Activated CD4-positive, alpha-beta T cell treated with anti-CD3 and anti-CD28 coated beads, Interleukin-2, amount 10 ng/mL, durations not matched to agents 24 days and 14 days (primary cell): ENCODE results near the gene AFAP1. TPM values are rescaled to one million over a fixed set of nuclear protein-coding genes. Genes with fewer than 3 reads are reported as not detected.

Source experiments
- DNase-seq: peaks from one replicate; pipeline ENCODE4 v3.0.0; 2022
- H3K27ac Mint-ChIP-seq: one replicate; pipeline ENCODE4 v1.8.0; 2022; ENCODE audit warnings: mild to moderate bottlenecking, mixed read lengths
- H3K27me3 Mint-ChIP-seq: one replicate; pipeline ENCODE4 v1.8.0; 2022; ENCODE audit warnings: mixed read lengths
- H3K36me3 Mint-ChIP-seq: one replicate; pipeline ENCODE4 v1.8.0; 2022; ENCODE audit warnings: low read depth, mild to moderate bottlenecking, mixed read lengths
- H3K4me1 Mint-ChIP-seq: one replicate; pipeline ENCODE4 v1.8.0; 2021; ENCODE audit warnings: mixed read lengths
- H3K4me3 Mint-ChIP-seq: one replicate; pipeline ENCODE4 v1.8.0; 2022; ENCODE audit warnings: mild to moderate bottlenecking, moderate library complexity, mixed read lengths
- H3K9me3 Mint-ChIP-seq: one replicate; pipeline ENCODE4 v1.8.0; 2021; ENCODE audit warnings: mixed read lengths
- intact Hi-C: fragments of 100-400 bp; cut with micrococcal nuclease; formaldehyde crosslinking; loops from one replicate; pipeline ENCODE4 v1.15.1; 2023
- total RNA-seq: library from RNA; stranded (reverse); gene quantifications from 2 replicates; pipeline ENCODE4 v1.2.3, GENCODE V29; 2022

The AFAP1 gene
- total RNA-seq, 1 donor from 2014 or later: 37.6 TPM

DNA sequence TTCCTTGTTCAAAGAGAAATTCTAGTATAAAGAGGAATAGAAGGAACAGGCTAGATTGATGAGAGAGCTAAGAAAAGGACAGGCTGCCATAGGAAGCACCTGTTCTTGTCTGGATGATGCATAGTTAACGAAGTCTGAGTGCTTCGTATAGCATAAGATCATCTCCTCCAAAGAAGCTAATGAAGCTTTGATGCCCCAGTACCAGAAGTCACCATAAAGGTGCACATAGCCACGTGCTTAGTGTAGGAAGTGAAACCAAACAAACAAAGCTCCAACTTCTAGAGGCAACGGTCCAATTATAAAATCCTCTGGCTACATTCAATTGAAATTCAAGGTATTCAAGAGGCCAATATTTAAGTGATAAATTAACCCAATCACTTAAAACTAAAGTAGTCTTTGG, 31.0 kb downstream of the AFAP1 start:
- no peak overlapping the region for H3K27ac Mint-ChIP-seq
- no peaks in the 10 kb centered on the region for H3K27me3 Mint-ChIP-seq
- peaks cover 3% of the 10 kb centered on the region for H3K36me3 Mint-ChIP-seq
- H3K4me3 Mint-ChIP-seq: no peak overlapping the region
- intact Hi-C loops: no loop called here
- DNase-seq: no peak
- H3K4me1 Mint-ChIP-seq: peaks cover 14% of the 10 kb centered on the region
- H3K9me3 Mint-ChIP-seq: no peaks in the 10 kb centered on the region

DNA sequence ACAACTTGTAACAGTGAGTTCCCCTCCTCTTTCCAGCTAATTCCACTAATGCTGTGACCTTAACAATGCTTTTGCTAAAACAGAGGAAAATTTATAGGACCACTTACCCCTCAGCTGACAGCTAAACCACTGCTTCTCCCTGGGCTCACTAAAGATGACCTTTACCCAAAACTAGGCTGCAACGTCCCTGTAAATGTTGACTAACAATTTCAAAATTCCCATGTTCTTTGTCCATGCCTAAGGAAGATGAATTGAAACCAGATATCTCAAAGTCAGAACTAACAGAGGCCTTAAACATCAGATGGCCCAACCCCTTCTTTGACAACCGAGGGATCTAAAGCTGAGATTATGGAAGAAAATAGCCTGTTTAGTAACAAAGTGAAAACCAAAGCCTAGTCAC, 32.5 kb downstream of the AFAP1 start:
- Mint-ChIP-seq H3K9me3 (no peaks in the 10 kb centered on the region), H3K27me3 (no peaks in the 10 kb centered on the region), H3K4me3 (no peak overlapping the region), H3K27ac (no peak overlapping the region), H3K4me1 (peaks cover 24% of the 10 kb centered on the region), H3K36me3 (peaks cover 3% of the 10 kb centered on the region)
- intact Hi-C loops: no loop called here
- no peak for DNase-seq

DNA sequence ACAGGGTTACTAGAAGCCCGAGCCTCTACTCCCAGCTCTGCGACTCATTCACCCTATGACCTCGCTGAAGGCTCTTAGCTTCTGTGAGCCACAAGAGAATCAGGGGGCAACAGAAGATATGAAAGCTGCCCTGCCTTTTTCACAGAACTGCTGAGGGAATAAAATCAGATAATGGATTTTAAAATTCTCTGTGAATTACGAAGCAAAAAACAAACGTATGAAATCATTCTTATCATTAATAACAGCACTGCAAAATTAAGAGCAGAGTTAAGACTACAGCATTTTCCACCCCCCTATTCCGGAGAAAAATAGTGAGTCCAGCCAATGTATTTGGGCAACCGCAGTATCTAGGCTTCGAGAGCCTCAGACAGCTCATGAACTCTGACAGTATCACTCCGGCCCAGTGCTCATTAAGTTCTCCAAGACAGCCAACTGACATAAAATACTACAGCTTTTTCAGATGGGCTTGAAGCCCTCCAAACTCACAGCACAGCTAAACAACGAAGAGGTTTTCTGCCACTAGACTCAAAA, 33.4 kb downstream of the AFAP1 start:
- Mint-ChIP-seq H3K27ac (no peak overlapping the region), H3K4me3 (no peak overlapping the region), H3K4me1 (peaks cover 24% of the 10 kb centered on the region), H3K9me3 (no peaks in the 10 kb centered on the region), H3K27me3 (no peaks in the 10 kb centered on the region), H3K36me3 (peaks cover 3% of the 10 kb centered on the region)
- DNase-seq: no peak
- intact Hi-C loops: no loop called here

DNA sequence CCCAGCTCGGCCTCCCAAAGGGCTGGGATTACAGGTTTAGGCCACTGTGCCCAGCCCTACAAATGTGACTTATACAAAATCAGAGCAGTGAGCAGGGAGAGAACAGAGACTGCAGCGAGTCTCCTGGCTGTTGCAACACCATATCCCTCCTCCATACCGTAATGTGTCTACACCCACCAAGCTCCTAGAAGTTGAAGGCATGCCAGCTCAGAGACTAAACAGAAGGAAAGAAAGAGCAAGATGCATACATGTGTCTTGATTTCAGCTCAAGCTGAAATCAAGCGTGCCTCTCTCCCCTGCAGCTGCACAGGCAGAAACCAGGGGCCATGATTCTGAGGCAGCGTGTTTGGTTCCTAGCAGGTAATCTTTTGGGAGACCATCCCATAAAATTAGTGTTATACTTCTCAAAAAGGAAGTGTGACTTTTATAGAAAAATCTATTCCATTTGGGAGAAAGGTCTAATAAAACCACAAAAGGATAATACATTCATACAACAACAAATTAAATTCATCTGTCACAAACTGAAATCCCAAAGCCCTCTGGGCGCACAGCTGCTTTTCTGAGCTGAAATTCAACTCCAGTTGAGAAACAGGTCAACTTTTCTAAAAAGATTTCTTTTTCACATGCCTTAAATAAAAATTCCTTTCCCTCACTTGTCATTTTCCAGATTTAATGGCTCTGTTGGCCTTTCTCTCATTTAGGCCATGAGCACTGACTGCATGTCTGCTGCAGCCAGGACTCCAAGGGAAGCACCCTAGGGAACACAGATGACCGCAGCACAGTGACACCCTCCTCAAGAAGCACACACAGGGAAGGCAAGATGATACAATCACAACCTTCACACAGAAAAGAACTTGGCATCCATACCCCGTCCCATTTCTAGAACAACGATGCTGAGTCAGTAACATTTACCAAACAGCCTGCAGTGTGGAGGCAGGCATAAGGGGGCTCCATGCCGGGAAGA, 34.4 kb downstream of the AFAP1 start:
- Mint-ChIP-seq H3K36me3 (peaks cover 3% of the 10 kb centered on the region), H3K9me3 (no peaks in the 10 kb centered on the region), H3K4me3 (no peak overlapping the region), H3K27me3 (no peaks in the 10 kb centered on the region), H3K4me1 (peaks cover 24% of the 10 kb centered on the region), H3K27ac (no peak overlapping the region)
- no peak for DNase-seq
- intact Hi-C loops: no loop called here

DNA sequence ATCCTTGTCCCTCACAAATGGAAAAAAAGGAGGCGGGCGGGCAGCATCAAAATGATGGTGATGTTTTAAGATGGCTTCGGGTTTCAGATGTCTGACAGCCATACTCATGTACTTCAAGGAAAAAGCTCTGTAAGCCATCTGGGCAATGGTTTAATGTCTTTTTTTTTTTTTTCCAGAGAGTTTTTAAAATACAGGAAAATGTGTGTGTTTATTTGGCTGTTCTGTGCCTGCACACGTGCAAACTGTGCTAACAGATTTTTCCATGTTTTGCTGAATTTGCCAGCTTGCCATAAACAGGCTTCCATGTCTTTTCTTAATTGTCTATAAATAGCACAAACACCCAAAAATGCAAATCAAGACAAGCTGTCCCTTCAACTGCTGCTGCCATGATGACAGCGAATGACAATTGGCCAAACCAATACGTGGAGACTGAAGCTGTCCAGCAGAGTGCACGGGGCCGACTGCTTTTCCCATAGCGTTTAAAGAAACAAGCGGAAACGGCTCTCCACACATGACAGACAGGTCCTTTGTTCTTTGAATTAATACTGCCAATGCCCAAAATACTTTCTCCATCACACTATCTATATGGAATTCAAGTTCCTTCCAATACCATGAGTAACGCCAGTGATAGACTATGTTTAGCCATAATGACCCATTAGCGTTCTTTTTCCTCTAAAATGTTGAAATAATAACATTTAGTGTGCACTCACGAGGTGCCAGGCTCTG, 35.7 kb downstream of the AFAP1 start:
- Mint-ChIP-seq H3K9me3 (no peaks in the 10 kb centered on the region), H3K36me3 (peaks cover 3% of the 10 kb centered on the region), H3K27ac (no peak overlapping the region), H3K4me1 (peaks cover 16% of the 10 kb centered on the region), H3K27me3 (no peaks in the 10 kb centered on the region), H3K4me3 (no peak overlapping the region)
- intact Hi-C loops: no loop called here
- no peak for DNase-seq

DNA sequence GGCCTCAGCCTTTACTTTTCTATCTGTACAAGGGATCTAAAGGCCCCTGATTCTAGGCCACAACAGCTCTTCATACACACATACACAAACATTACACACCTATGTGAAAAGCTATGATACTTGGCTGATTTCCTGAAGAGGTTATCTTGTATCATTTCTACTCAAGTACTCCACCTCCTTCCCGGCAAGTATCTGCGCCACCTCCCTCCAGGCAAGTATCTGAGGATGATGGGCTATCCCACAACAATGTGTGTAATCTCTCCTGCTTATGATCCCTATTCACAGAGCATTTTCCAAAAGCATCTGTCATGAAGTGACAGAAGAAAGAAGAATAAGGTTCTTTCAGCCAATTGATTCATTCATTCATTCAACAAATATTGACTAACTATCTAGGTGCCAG, 36.8 kb downstream of the AFAP1 start:
- H3K9me3 Mint-ChIP-seq: no peaks in the 10 kb centered on the region
- H3K27ac Mint-ChIP-seq: no peak overlapping the region
- intact Hi-C loops: no loop called here
- no peaks in the 10 kb centered on the region for H3K27me3 Mint-ChIP-seq
- H3K4me3 Mint-ChIP-seq: no peak overlapping the region
- peaks cover 3% of the 10 kb centered on the region for H3K36me3 Mint-ChIP-seq
- H3K4me1 Mint-ChIP-seq: peaks cover 12% of the 10 kb centered on the region
- no peak for DNase-seq

DNA sequence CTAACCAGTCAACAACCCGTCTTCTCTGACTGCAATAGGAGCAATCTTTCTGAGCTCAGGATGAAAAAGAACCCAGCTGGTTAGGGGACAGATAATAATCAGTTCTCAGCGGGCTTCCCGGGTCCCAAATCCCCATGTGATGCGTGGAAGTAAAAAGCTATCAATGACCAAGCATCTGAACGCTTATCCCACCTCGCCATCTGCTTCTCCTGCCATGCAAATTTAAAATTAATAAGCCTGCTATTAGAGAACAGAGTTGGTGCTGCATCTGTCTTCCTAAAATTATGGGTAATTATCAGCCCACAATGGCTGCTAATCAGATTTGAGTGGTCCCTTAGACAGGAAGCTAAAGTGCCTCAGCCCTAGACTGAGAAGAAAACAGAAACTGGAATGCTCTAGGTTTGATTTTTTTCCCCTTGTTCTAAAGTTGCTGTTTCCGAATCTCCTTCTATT, 37.5 kb downstream of the AFAP1 start:
- Mint-ChIP-seq H3K4me1 (peaks cover 10% of the 10 kb centered on the region), H3K27me3 (no peaks in the 10 kb centered on the region), H3K27ac (no peak overlapping the region), H3K9me3 (no peaks in the 10 kb centered on the region), H3K4me3 (no peak overlapping the region), H3K36me3 (peaks cover 3% of the 10 kb centered on the region)
- intact Hi-C loops: no loop called here
- DNase-seq: no peak

DNA sequence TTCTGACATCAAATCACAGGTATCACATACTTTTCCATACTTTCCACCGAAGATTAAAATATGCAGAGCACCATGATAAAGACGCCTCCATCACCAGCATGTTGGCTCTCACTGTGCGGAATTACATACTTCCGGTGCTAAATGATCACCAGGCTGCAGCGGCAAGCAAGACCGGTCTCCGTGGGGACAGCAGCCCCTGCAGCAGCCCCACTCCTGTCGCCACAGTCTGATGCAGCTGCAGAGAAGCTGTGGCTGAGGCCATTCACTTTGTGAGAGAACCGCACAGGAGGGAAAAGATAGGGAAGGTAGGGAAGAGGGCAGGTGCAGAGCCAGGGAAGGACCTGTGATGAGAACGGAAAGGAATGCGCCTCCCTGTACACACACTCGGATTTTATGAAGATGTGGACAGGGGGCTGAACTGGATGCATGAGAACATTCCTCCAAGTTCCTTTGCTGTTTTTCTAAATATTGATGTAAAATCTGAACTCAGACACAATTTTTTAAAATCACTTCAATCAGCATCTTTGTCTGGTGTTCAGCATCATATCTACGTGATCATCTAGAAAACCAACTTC, 38.3 kb downstream of the AFAP1 start:
- Mint-ChIP-seq H3K4me3 (no peak overlapping the region), H3K4me1 (peaks cover 12% of the 10 kb centered on the region), H3K27me3 (no peaks in the 10 kb centered on the region), H3K36me3 (peaks cover 2% of the 10 kb centered on the region), H3K9me3 (no peaks in the 10 kb centered on the region), H3K27ac (no peak overlapping the region)
- intact Hi-C loops: no loop called here
- DNase-seq: no peak

DNA sequence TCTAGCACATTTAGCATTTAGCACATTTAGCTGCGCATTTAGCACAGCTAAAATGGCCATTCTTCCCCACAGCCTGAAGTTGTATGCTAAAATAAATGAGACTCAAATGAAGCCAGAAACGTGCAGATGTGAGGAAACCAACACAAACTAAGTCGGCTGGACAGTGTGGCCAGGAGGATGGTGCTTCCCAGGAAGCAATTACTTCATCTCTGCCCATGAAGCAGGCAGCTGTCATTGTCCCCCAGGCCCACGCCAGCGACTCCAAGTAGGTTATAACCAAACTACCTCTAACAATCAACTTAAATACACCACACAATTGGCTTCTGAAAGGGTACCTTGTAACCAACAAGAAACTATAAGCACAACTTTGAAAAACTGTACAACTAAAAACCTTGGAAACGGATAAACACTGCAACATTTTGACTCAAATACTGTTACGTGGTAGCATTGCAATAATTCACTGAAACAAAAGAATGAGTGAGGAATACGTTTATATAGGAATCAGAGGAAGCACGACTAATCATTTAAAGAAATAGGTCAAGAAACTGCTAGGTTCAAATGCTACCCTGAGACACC, 39.2 kb downstream of the AFAP1 start:
- Mint-ChIP-seq H3K4me1 (peaks cover 12% of the 10 kb centered on the region), H3K27ac (no peak overlapping the region), H3K27me3 (no peaks in the 10 kb centered on the region), H3K9me3 (no peaks in the 10 kb centered on the region), H3K4me3 (no peak overlapping the region), H3K36me3 (peaks cover 2% of the 10 kb centered on the region)
- no peak for DNase-seq
- intact Hi-C loops: no loop called here

DNA sequence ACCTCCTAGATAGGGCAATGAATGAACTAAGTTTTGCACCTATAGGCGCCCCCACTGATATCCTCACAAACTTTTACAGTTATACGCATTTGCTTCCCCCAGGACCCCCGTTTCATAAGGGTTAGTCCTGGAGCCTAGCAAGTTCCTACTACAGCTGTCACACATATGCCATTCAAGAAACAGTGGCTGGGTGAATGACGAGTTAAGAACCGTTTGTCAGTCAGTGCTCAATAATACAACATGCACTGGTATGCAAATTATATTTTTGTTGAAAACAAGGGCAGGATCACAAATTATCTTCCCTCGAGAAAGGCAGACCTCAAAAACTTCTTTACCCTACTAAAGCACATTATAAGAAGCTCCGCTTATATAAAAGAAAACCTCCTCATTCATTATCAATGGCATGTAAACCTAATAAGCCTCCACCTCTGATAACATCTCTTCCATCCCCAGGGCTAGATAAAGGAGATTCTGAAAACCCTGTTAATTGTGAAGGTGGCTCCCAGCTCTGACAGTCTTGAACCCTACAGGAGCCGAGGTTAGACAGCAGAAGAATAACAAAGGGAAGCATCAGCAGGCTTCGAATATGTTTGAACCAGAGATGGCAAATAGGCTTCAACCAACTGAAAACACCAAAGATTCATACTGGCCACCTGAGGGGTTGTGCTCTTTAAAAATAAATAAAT, 40.3 kb downstream of the AFAP1 start:
- H3K9me3 Mint-ChIP-seq: no peaks in the 10 kb centered on the region
- H3K36me3 Mint-ChIP-seq: peaks cover 2% of the 10 kb centered on the region
- H3K27ac Mint-ChIP-seq: no peak overlapping the region
- no peak for DNase-seq
- intact Hi-C loops: no loop called here
- no peaks in the 10 kb centered on the region for H3K27me3 Mint-ChIP-seq
- H3K4me1 Mint-ChIP-seq: peaks cover 13% of the 10 kb centered on the region
- no peak overlapping the region for H3K4me3 Mint-ChIP-seq

DNA sequence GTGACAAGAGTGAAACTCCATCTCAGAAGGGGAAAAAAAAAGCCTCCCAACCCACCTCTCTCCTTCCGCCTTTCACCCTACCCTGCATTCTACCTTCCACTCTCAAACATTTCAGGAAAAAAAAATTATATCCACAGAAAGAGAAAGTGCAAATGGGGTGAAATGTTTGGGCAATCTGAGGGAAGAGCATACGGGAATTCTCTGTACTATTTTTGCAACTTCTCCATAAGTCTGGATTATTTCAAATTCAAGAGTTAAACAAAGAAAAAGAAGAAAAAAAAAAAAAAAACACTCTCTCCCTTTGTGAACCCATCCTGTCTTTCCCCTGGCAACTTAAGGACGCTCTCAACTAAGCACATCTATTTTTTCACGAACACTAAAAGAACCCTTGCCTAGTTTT, 41.3 kb downstream of the AFAP1 start:
- Mint-ChIP-seq H3K4me3 (no peak overlapping the region), H3K4me1 (peaks cover 13% of the 10 kb centered on the region), H3K27ac (no peak overlapping the region), H3K27me3 (no peaks in the 10 kb centered on the region), H3K9me3 (no peaks in the 10 kb centered on the region), H3K36me3 (peaks cover 2% of the 10 kb centered on the region)
- intact Hi-C loops: no loop called here
- no peak for DNase-seq

DNA sequence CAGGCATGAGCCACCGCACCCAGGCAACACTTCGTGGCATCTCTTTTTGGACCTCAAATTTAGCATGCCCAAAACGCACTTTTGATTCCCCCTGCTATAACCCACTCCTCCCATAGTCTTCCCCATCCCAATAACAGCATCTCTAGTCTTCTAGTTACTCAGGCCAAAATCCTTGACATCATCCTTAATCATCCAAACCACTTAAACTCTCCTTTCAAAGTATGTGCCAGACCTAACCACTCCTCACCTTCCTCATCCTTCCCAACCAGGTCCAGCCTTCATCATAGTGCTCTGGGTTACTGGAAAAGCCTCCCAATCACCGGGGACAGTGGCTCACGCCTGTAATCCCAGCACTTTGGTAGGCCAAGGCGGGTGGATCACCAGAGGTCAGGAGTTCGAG, 41.9 kb downstream of the AFAP1 start:
- DNase-seq: no peak
- Mint-ChIP-seq H3K27ac (no peak overlapping the region), H3K27me3 (no peaks in the 10 kb centered on the region), H3K36me3 (peaks cover 2% of the 10 kb centered on the region), H3K4me1 (peaks cover 10% of the 10 kb centered on the region), H3K4me3 (no peak overlapping the region), H3K9me3 (no peaks in the 10 kb centered on the region)
- intact Hi-C loops: no loop called here

DNA sequence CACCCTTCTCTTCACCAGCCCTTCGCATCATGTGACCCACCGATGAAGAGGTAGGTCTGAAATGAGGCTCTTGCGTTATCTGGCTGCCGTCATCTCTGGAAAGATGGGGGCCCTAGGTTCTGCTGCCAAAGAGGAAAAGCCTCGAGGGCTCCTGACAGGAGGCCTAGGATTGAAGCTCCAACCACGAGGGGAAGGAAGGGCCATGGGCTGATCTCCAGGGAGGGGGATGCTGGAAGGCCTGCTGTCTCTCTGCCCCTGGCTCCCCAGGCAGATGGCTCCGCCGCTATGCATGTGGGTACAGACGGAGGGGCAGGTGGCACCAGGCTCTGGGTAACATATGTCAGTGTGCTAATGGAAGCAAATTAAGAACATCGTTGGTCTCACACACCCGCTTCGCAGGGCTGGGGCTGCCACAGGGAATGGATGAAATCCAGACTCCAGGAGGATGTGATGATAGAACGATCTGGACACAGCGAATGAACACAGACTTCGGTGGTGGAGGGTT, 44.9 kb downstream of the AFAP1 start:
- peaks cover 9% of the 10 kb centered on the region for H3K4me1 Mint-ChIP-seq
- intact Hi-C loops: no loop called here
- no peaks in the 10 kb centered on the region for H3K27me3 Mint-ChIP-seq

More for the DNA sequence above, 44.9 kb downstream of the AFAP1 start:
- Mint-ChIP-seq H3K9me3 (no peaks in the 10 kb centered on the region), H3K27ac (no peak overlapping the region), H3K4me3 (no peak overlapping the region), H3K36me3 (peaks cover 2% of the 10 kb centered on the region)
- DNase-seq: no peak
